ENCODE data around the gene FES.

DNA sequence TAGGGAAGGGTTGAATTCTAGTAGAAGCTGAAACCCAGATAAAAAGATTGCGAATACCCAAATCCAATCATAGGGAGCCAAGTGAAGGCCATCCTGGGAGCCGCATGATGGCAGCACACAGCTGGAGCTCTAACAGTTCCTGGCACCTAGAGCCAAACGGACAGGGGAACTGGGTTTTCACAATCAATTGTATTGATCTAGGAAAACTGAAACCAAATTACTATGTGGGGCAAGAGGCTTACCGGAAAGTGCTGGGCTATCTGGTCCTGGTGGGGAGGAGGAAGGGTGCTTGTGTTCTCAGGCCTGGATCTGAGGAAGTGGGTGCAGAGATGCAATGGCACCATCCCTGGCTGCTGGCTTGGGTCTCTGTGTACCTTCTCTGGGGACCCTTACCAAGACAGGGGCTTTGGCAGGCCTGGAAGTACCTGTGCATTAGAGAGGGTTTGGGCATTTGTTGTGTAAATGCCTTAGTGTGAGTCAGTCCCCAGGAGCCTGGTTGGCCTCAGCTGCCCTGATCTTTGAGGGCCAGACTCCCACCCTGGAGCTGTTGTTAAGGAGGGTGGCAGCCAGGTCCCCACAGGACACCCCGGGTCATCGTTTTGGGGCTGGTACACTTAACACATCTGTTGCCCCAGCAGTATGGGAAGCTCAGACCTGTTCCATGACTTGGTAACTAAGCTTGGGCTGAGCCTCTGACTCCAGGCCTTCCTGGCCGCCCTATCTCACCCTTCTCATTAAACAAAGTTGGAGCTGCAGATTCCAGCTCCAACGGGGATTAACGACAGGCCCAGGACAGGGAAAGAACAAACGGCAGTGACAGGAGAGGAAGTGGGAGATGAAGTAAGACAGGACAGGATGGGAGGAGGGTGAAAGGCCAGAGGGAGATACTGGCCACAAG is 24.8 kb upstream of the FES start:
- TF ChIP-seq, protein P1, sequence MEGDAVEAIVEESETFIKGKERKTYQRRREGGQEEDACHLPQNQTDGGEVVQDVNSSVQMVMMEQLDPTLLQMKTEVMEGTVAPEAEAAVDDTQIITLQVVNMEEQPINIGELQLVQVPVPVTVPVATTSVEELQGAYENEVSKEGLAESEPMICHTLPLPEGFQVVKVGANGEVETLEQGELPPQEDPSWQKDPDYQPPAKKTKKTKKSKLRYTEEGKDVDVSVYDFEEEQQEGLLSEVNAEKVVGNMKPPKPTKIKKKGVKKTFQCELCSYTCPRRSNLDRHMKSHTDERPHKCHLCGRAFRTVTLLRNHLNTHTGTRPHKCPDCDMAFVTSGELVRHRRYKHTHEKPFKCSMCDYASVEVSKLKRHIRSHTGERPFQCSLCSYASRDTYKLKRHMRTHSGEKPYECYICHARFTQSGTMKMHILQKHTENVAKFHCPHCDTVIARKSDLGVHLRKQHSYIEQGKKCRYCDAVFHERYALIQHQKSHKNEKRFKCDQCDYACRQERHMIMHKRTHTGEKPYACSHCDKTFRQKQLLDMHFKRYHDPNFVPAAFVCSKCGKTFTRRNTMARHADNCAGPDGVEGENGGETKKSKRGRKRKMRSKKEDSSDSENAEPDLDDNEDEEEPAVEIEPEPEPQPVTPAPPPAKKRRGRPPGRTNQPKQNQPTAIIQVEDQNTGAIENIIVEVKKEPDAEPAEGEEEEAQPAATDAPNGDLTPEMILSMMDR (IDR thresholded peaks at IDR 0.05; ENCODE audit: low read depth, low read length), result no peak
- TF ChIP-seq POLR2A (IDR thresholded peaks at IDR 0.05; ENCODE audit: extremely low read depth, insufficient read length) (no peak), MYC (IDR thresholded peaks at IDR 0.05; ENCODE audit: low read depth, low read length) (no peak)
- TF ChIP-seq, protein P2, sequence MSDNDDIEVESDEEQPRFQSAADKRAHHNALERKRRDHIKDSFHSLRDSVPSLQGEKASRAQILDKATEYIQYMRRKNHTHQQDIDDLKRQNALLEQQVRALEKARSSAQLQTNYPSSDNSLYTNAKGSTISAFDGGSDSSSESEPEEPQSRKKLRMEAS (IDR thresholded peaks at IDR 0.05; ENCODE audit: low read depth, low read length), result no peak

Measured in NB4 (cell line).